WTC11 (cell line): Measurements from ENCODE around the gene KAT8. TPM values are rescaled to one million over a fixed set of nuclear protein-coding genes. Genes with fewer than 3 reads are reported as not detected.

Experiments used
- ATAC-seq: fragments of 200-7000 bp; cut with Tn5 transposase; 2 replicates; pipeline ENCODE4 v1.10.0; 2021; ENCODE audit warnings: mild to moderate bottlenecking, moderate library complexity
- CTCF ChIA-PET: fragments of 300-600 bp; sonication (Branson Sonifier 250); formaldehyde crosslinking; loops from one replicate; lab custom pipeline; 2021; ENCODE audit warnings: antibody characterized with exemption; lab: Charles Lee
- POLR2A ChIA-PET: fragments of 350-600 bp; sonication (Branson Sonifier 250); formaldehyde crosslinking; loops from one replicate; lab custom pipeline; 2021; ENCODE audit warnings: antibody characterized with exemption; lab: Charles Lee
- DNase-seq: peaks from one replicate; pipeline ENCODE4 v3.0.0; 2021; ENCODE audit warnings: low spot score
- H3K27ac Mint-ChIP-seq: 2 replicates; pipeline ENCODE4 v1.8.0; 2021; ENCODE audit warnings: mixed read lengths
- H3K27me3 Mint-ChIP-seq: 2 replicates; pipeline ENCODE4 v1.8.0; 2021; ENCODE audit warnings: low read depth, mild to moderate bottlenecking, moderate library complexity, mixed read lengths
- H3K36me3 Mint-ChIP-seq: 2 replicates; pipeline ENCODE4 v1.8.0; 2021; ENCODE audit warnings: mixed read lengths
- H3K4me1 Mint-ChIP-seq: 2 replicates; pipeline ENCODE4 v1.8.0; 2022; ENCODE audit warnings: mixed read lengths
- H3K4me3 Mint-ChIP-seq: 2 replicates; pipeline ENCODE4 v1.8.0; 2021; ENCODE audit warnings: mild to moderate bottlenecking, moderate library complexity, mixed read lengths
- H3K9me3 Mint-ChIP-seq: 2 replicates; pipeline ENCODE4 v1.8.0; 2021; ENCODE audit warnings: mixed read lengths
- ATF3 ChIP-seq: sonication (generic); formaldehyde crosslinking; conservative IDR thresholded peaks from 2 replicates; pipeline ENCODE4 v1.8.1; 2022; ENCODE audit warnings: mild to moderate bottlenecking, missing genetic modification reagents
- CTCF ChIP-seq: fragments of 200-600 bp; IDR thresholded peaks from 2 replicates; pipeline ENCODE4 v1.8.0; 2022; ENCODE audit warnings: antibody characterized with exemption
- E2F4 ChIP-seq: sonication (generic); formaldehyde crosslinking; IDR thresholded peaks from 2 replicates; pipeline ENCODE4 v1.8.1; 2022; ENCODE audit warnings: low read depth, mild to moderate bottlenecking, moderate library complexity, missing genetic modification reagents, borderline replicate concordance
- E2F5 ChIP-seq: sonication (generic); formaldehyde crosslinking; IDR thresholded peaks from 2 replicates; pipeline ENCODE4 v1.8.1; 2022; ENCODE audit warnings: mild to moderate bottlenecking, moderate library complexity, missing genetic modification reagents
- ESRRA ChIP-seq: sonication (generic); formaldehyde crosslinking; IDR thresholded peaks from 2 replicates; pipeline ENCODE4 v1.8.1; 2022; ENCODE audit warnings: mild to moderate bottlenecking, missing genetic modification reagents, borderline replicate concordance
- FOXP4 ChIP-seq: sonication (generic); formaldehyde crosslinking; IDR thresholded peaks from 2 replicates; pipeline ENCODE4 v1.8.0; 2022; ENCODE audit warnings: mild to moderate bottlenecking, missing genetic modification reagents
- GABPB1 ChIP-seq: sonication (generic); formaldehyde crosslinking; IDR thresholded peaks from 2 replicates; pipeline ENCODE4 v1.8.1; 2023; ENCODE audit warnings: mild to moderate bottlenecking, missing genetic modification reagents
- NFATC4 ChIP-seq: fragments of 250-450 bp; sonication (Bioruptor Pico); IDR thresholded peaks from 2 replicates; pipeline ENCODE4 v1.9.0; 2021; ENCODE audit warnings: mild to moderate bottlenecking
- NFE2L1 ChIP-seq: sonication (generic); formaldehyde crosslinking; IDR thresholded peaks from 2 replicates; pipeline ENCODE4 v1.8.1; 2023; ENCODE audit warnings: missing genetic modification reagents
- NFYB ChIP-seq: sonication (generic); formaldehyde crosslinking; conservative IDR thresholded peaks from 2 replicates; pipeline ENCODE4 v1.8.0; 2022; ENCODE audit warnings: low read depth, missing genetic modification reagents
- PRDM15 ChIP-seq: sonication (generic); formaldehyde crosslinking; IDR thresholded peaks from 2 replicates; pipeline ENCODE4 v1.8.0; 2022; ENCODE audit warnings: missing genetic modification reagents
- PREB ChIP-seq: sonication (generic); formaldehyde crosslinking; IDR thresholded peaks from 2 replicates; pipeline ENCODE4 v1.8.1; 2022; ENCODE audit warnings: mild to moderate bottlenecking, missing genetic modification reagents, moderate library complexity, borderline replicate concordance
- SMAD4 ChIP-seq: sonication (generic); formaldehyde crosslinking; IDR thresholded peaks from 2 replicates; pipeline ENCODE4 v1.8.0; 2022; ENCODE audit warnings: mild to moderate bottlenecking, missing genetic modification reagents
- SOX15 ChIP-seq: fragments of 250-450 bp; sonication (Bioruptor Pico); IDR thresholded peaks from 2 replicates; pipeline ENCODE4 v1.9.0; 2021; ENCODE audit warnings: mild to moderate bottlenecking
- TEAD1 ChIP-seq: sonication (generic); formaldehyde crosslinking; IDR thresholded peaks from 2 replicates; pipeline ENCODE4 v1.8.0; 2022; ENCODE audit warnings: mild to moderate bottlenecking, missing genetic modification reagents
- USF2 ChIP-seq: sonication (generic); formaldehyde crosslinking; IDR thresholded peaks from 2 replicates; pipeline ENCODE4 v1.8.1; 2023; ENCODE audit warnings: mild to moderate bottlenecking, missing genetic modification reagents, moderate library complexity
- ZNF671 ChIP-seq: fragments of 250-450 bp; sonication (Bioruptor Pico); IDR thresholded peaks from 2 replicates; pipeline ENCODE4 v1.8.0; 2021; ENCODE audit warnings: mild to moderate bottlenecking
- total RNA-seq: library from RNA; stranded (reverse); gene quantifications from 3 replicates; pipeline ENCODE4 v1.2.3, GENCODE V29; 2021

KAT8 gene
- total RNA-seq, 1 experiment from 2014 or later = 70.8 TPM

- DNase-seq = peak; percentile 23
- Mint-ChIP-seq H3K27ac (peak overlapping the region; percentile 91), H3K4me3 (peak overlapping the region; percentile 63), H3K4me1 (peaks cover 35% of the 10 kb centered on the region), H3K27me3 (peaks cover 34% of the 10 kb centered on the region), H3K9me3 (no peaks in the 10 kb centered on the region), H3K36me3 (no peaks in the 10 kb centered on the region)
- TF ChIP-seq NFATC4 (CRISPR knock-in tag) (no peak), USF2 (CRISPR knock-in tag) (0 out of 2 replicates have a peak, but pooled peaks have one; percentile 22), E2F5 (CRISPR knock-in tag) (no peak)
- CTCF ChIA-PET = interaction anchor here (0.7 to 3.0 kb wide), 56 partner anchors 8 to 732 kb away, joined by 3 to 58 read pairs (median 6); partner anchors contain the start of genes ARMC5, BCKDK, FUS and HSD3B7
- POLR2A ChIA-PET = interaction anchor here (0.6 to 2.7 kb wide), 8 partner anchors 11 to 99 kb away, joined by 3 to 37 read pairs (median 8); partner anchors contain the start of genes FUS, KAT8, PYCARD and ZNF646
- no peak for ATAC-seq
Measured at GRCh38 chr16:31141489-31142108, 24.1 kb downstream of the KAT8 start.

- DNase-seq (peak; percentile 100), ATAC-seq (peak; percentile 91)
- H3K27me3 Mint-ChIP-seq = peaks cover 41% of the 10 kb centered on the region
- peak overlapping the region; percentile 63 for H3K4me3 Mint-ChIP-seq
- H3K4me1 Mint-ChIP-seq = peaks cover 33% of the 10 kb centered on the region
- H3K36me3 Mint-ChIP-seq = no peaks in the 10 kb centered on the region
- ChIA-PET POLR2A (interaction anchor here (0.6 to 2.7 kb wide), 9 partner anchors 12 to 100 kb away, joined by 3 to 37 read pairs (median 6); partner anchors contain the start of genes FUS, KAT8, PYCARD and ZNF646), CTCF (interaction anchor here (0.5 to 3.0 kb wide), 64 partner anchors 8 to 731 kb away, joined by 3 to 58 read pairs (median 5); partner anchors contain the start of genes ARMC5, BCKDK, DCTPP1 and FUS)
- H3K9me3 Mint-ChIP-seq = no peaks in the 10 kb centered on the region
- H3K27ac Mint-ChIP-seq = peak overlapping the region; percentile 91
- TF ChIP-seq NFYB (CRISPR knock-in tag) (peak; percentile 53; the same call in 1 of the 2 replicates), ESRRA (CRISPR knock-in tag) (peak; percentile 93), PREB (peak; percentile 68; the same call in 1 of the 2 replicates), E2F4 (CRISPR knock-in tag) (peak; percentile 87), TEAD1 (CRISPR knock-in tag) (peak; percentile 95; the same call in 1 of the 2 replicates), GABPB1 (CRISPR knock-in tag) (peak; percentile 40; the same call in 1 of the 2 replicates), ATF3 (CRISPR knock-in tag) (no peak), NFE2L1 (CRISPR knock-in tag) (peak; percentile 86), NFATC4 (CRISPR knock-in tag) (no peak), SOX15 (no peak), ZNF671 (CRISPR knock-in tag) (no peak), PRDM15 (CRISPR knock-in tag) (peak; percentile 69), CTCF (peak; percentile 94), FOXP4 (CRISPR knock-in tag) (peak; percentile 97), SMAD4 (CRISPR knock-in tag) (peak; percentile 90; the same call in 1 of the 2 replicates), E2F5 (CRISPR knock-in tag) (peak; percentile 83)
Measured at GRCh38 chr16:31142109-31143010, 24.9 kb downstream of the KAT8 start.
